Endodermal cell (in vitro differentiated cells): ENCODE data around the gene ABITRAM. TPM values are rescaled to one million over a fixed set of nuclear protein-coding genes. Genes with fewer than 3 reads are reported as not detected.
A peak's percentile ranks its signal among the peaks of the same experiment; 100 is the strongest.

Source experiments
- DNase-seq: peaks from one replicate; pipeline ENCODE4 v3.0.0-alpha.2; 2017
- H3K27ac ChIP-seq: 2 replicates; pipeline ENCODE4 v1.5.1; 2013; ENCODE audit warnings: mild to moderate bottlenecking, low read depth, low read length, moderate library complexity
- H3K27me3 ChIP-seq: 2 replicates; pipeline ENCODE4 v1.6.1; 2013; ENCODE audit warnings: mild to moderate bottlenecking, low read length, moderate library complexity; ENCODE audit not compliant: insufficient read depth, control insufficient read depth, poor library complexity, severe bottlenecking
- H3K36me3 ChIP-seq: 2 replicates; pipeline ENCODE4 v1.7.0; 2013; ENCODE audit warnings: mild to moderate bottlenecking, low read length, moderate library complexity; ENCODE audit not compliant: control insufficient read depth, insufficient read depth
- H3K4me1 ChIP-seq: one replicate; pipeline ENCODE4 v1.7.0; 2013; ENCODE audit warnings: low read length; ENCODE audit not compliant: control insufficient read depth, insufficient read depth
- H3K4me3 ChIP-seq: 2 replicates; pipeline ENCODE4 v1.5.1; 2013; ENCODE audit warnings: mild to moderate bottlenecking, low read length, moderate library complexity
- H3K9ac ChIP-seq: 2 replicates; pipeline ENCODE4 v1.6.1; 2013; ENCODE audit warnings: mild to moderate bottlenecking, low read length, moderate library complexity; ENCODE audit not compliant: poor library complexity, severe bottlenecking; ENCODE audit errors: extremely low read depth
- H3K9me3 ChIP-seq: 2 replicates; pipeline ENCODE4 v1.6.1; 2013; ENCODE audit warnings: mild to moderate bottlenecking, low read length, moderate library complexity; ENCODE audit not compliant: control insufficient read depth
- H3K27ac Mint-ChIP-seq: 2 replicates; pipeline ENCODE4 v1.8.0; 2020; ENCODE audit warnings: mixed read lengths
- H3K27me3 Mint-ChIP-seq: 2 replicates; pipeline ENCODE4 v1.8.0; 2021; ENCODE audit warnings: mild to moderate bottlenecking, mixed read lengths; ENCODE audit not compliant: insufficient read depth
- H3K36me3 Mint-ChIP-seq: 2 replicates; pipeline ENCODE4 v1.8.0; 2020; ENCODE audit warnings: low read depth, mixed read lengths
- H3K4me1 Mint-ChIP-seq: 2 replicates; pipeline ENCODE4 v1.8.0; 2020; ENCODE audit warnings: mixed read lengths
- H3K4me3 Mint-ChIP-seq: 2 replicates; pipeline ENCODE4 v1.8.0; 2020; ENCODE audit warnings: mild to moderate bottlenecking, moderate library complexity, mixed read lengths
- H3K9me3 Mint-ChIP-seq: 2 replicates; pipeline ENCODE4 v1.8.0; 2020; ENCODE audit warnings: mild to moderate bottlenecking, mixed read lengths
- CTCF ChIP-seq: fragments of 200-600 bp; sonication (generic); conservative IDR thresholded peaks from 2 replicates; pipeline ENCODE4 v1.5.0; 2021; ENCODE audit warnings: antibody characterized with exemption, mild to moderate bottlenecking
- WGBS, 2 experiments: methylation state at CpG; one replicate each; pipeline versions ENCODE4 v1.1.5 to v1.1.7; 2013; ENCODE audit warnings: missing lambda C conversion rate in 2 of 2, mixed read lengths in 1 of 2; ENCODE audit not compliant: insufficient coverage in 1 of 2, insufficient read length in 1 of 2; 5-methylcytosine and 5-hydroxymethylcytosine counted together
- total RNA-seq, 2 donors: library from RNA; stranded (reverse); fragmentation: NEBNext Ultra II Directional in 1 of 2; extraction: Animal tissue kit (Norgen Biotek cat#: 25700) in 1 of 2; gene quantifications; 2 replicates in 1 of 2; 3 replicates in 1 of 2; pipeline ENCODE4 v1.2.1, GENCODE V29; 2021

The ABITRAM gene
- total RNA-seq, 2 donors from 2014 or later, result 11.4 to 15.4 TPM

GRCh38 chr9:108953983-108954574 is 19.9 kb downstream of the ABITRAM start:
- Histone ChIP-seq H3K4me1 (no peaks in the 10 kb centered on the region), H3K9me3 (no peaks in the 10 kb centered on the region), H3K27me3 (no peaks in the 10 kb centered on the region), H3K9ac (no peak overlapping the region), H3K4me3 (no peak overlapping the region), H3K36me3 (peaks cover 14% of the 10 kb centered on the region), H3K27ac (no peak overlapping the region)
- no peak for DNase-seq
- TF ChIP-seq CTCF, result peak; percentile 77
- Mint-ChIP-seq H3K27me3 (no peaks in the 10 kb centered on the region), H3K4me1 (no peaks in the 10 kb centered on the region), H3K27ac (no peak overlapping the region), H3K4me3 (no peak overlapping the region), H3K36me3 (peaks cover 28% of the 10 kb centered on the region), H3K9me3 (no peaks in the 10 kb centered on the region)
- 66% methylated on average over 3 of the region's 3 CpGs; no CpG with 5 or more reads in 1 of the 2 experiments for WGBS, 2 experiments

- no peak for TF ChIP-seq CTCF
- 86 to 90% methylated on average over 2 to 3 of the region's 4 CpGs for WGBS, 2 experiments
- Histone ChIP-seq H3K4me3 (no peak overlapping the region), H3K4me1 (no peaks in the 10 kb centered on the region), H3K9ac (no peak overlapping the region), H3K9me3 (no peaks in the 10 kb centered on the region), H3K36me3 (peaks cover 24% of the 10 kb centered on the region), H3K27me3 (no peaks in the 10 kb centered on the region), H3K27ac (no peak overlapping the region)
- no peaks in the 10 kb centered on the region for H3K4me1 Mint-ChIP-seq
- no peaks in the 10 kb centered on the region for H3K9me3 Mint-ChIP-seq
- DNase-seq, result no peak
- H3K27me3 Mint-ChIP-seq, result no peaks in the 10 kb centered on the region
- peaks cover 23% of the 10 kb centered on the region for H3K36me3 Mint-ChIP-seq
- no peak overlapping the region for H3K27ac Mint-ChIP-seq
- H3K4me3 Mint-ChIP-seq, result no peak overlapping the region
These were observed 21.9 kb downstream of the ABITRAM start for GRCh38 chr9:108956022-108956630.

- no peak for TF ChIP-seq CTCF
- no peaks in the 10 kb centered on the region for H3K9me3 ChIP-seq
- no peak overlapping the region for H3K9ac ChIP-seq
- H3K36me3 ChIP-seq, result peaks cover 26% of the 10 kb centered on the region
- H3K27me3 ChIP-seq, result no peaks in the 10 kb centered on the region
- Mint-ChIP-seq H3K27me3 (no peaks in the 10 kb centered on the region), H3K36me3 (peaks cover 18% of the 10 kb centered on the region), H3K4me1 (no peaks in the 10 kb centered on the region), H3K4me3 (no peak overlapping the region), H3K9me3 (no peaks in the 10 kb centered on the region), H3K27ac (no peak overlapping the region)
- DNase-seq, result no peak
- H3K4me1 ChIP-seq, result no peaks in the 10 kb centered on the region
- no peak overlapping the region for H3K27ac ChIP-seq
- H3K4me3 ChIP-seq, result no peak overlapping the region
These were observed 22.4 kb downstream of the ABITRAM start for GRCh38 chr9:108956631-108957026.
